HCT116 (cell line): ENCODE measurements around the gene RYR3.

Experiments used
- CTCF ChIP-seq, 3 experiments: fragments of 200-600 bp in 1 of 3; sonication (generic) in 1 of 3; IDR thresholded peaks in 2 of 3; conservative IDR thresholded peaks in 1 of 3; 2 replicates each; pipeline ENCODE4 v1.5.1; 2012 to 2017; ENCODE audit warnings: low read depth in 2 of 3, low read length in 2 of 3, antibody characterized with exemption in 1 of 3, borderline replicate concordance in 1 of 3, control low read depth in 1 of 3, mild to moderate bottlenecking in 1 of 3, mixed read lengths in 1 of 3, mixed run types in 1 of 3, moderate library complexity in 1 of 3; ENCODE audit not compliant: insufficient read depth in 1 of 3
- EGR1 ChIP-seq: IDR thresholded peaks from 2 replicates; pipeline ENCODE4 v1.6.1; 2012; ENCODE audit warnings: low read depth
- EZH2 ChIP-seq: fragments of 200-600 bp; sonication (generic); IDR thresholded peaks from 2 replicates; pipeline ENCODE4 v1.6.1; 2017; ENCODE audit warnings: antibody characterized with exemption, mixed run types
- EZH2phosphoT487 ChIP-seq: fragments of 200-600 bp; IDR thresholded peaks from 2 replicates; pipeline ENCODE4 v1.6.1; 2018; ENCODE audit warnings: antibody characterized with exemption, borderline replicate concordance
- JUND ChIP-seq: IDR thresholded peaks from 2 replicates; pipeline ENCODE4 v1.6.1; 2012
- MAX ChIP-seq: IDR thresholded peaks from 2 replicates; pipeline ENCODE4 v1.6.1; 2012
- POLR2A ChIP-seq: IDR thresholded peaks from 2 replicates; pipeline ENCODE4 v1.7.0; 2011; ENCODE audit warnings: borderline replicate concordance; ENCODE audit not compliant: insufficient read depth, insufficient read length; ENCODE audit errors: extremely low read depth
- REST ChIP-seq: IDR thresholded peaks from 2 replicates; pipeline ENCODE4 v1.6.1; 2012; ENCODE audit warnings: low read depth
- SIN3A ChIP-seq: IDR thresholded peaks from 2 replicates; pipeline ENCODE4 v1.6.1; 2012; ENCODE audit warnings: low read depth

- TF ChIP-seq REST (no peak), POLR2A (no peak), EZH2 (no peak), EGR1 (no peak), JUND (no peak), SIN3A (no peak), CTCF (IDR thresholded peaks at IDR 0.05 in 2 of 3, conservative IDR thresholded peaks at IDR 0.05 in 1 of 3; ENCODE audit: borderline replicate concordance in 1 of 3, insufficient read depth in 1 of 3, low read depth in 2 of 3, low read length in 2 of 3) (no peak), EZH2phosphoT487 (no peak), MAX (no peak)
These were observed 207.7 kb downstream of the RYR3 start for GRCh38 chr15:33518421-33518820.
